DND-41 (cell line): Measurements from ENCODE around the gene GOLGB1.
"Not testable (repeated sequence)": the region's sequence is repeated elsewhere in the genome, so short reads cannot be mapped to it uniquely, and the experiment has no call there.

Experiments used
- ATAC-seq: fragments of 200-7000 bp; cut with Tn5 transposase; 3 replicates; pipeline ENCODE4 v1.9.1; 2021; ENCODE audit warnings: low read depth; ENCODE audit not compliant: insufficient read depth
- DNase-seq: peaks from one replicate; pipeline ENCODE4 v3.0.0-alpha.2; 2020
- H2AFZ ChIP-seq: 2 replicates; pipeline ENCODE4 v1.6.0; 2012; ENCODE audit warnings: low read depth, low read length
- H3K27ac ChIP-seq: 2 replicates; pipeline ENCODE4 v1.5.1; 2012; ENCODE audit warnings: low read length, inconsistent platforms
- H3K27me3 ChIP-seq: fragments of 200-600 bp; sonication (generic); 2 replicates; pipeline ENCODE4 v1.6.0; 2012; ENCODE audit warnings: low read length, mild to moderate bottlenecking, inconsistent platforms; ENCODE audit not compliant: insufficient read depth, poor library complexity
- H3K36me3 ChIP-seq: 2 replicates; pipeline ENCODE4 v1.5.1; 2012; ENCODE audit warnings: low read length, inconsistent platforms; ENCODE audit not compliant: insufficient read depth
- H3K4me1 ChIP-seq: 2 replicates; pipeline ENCODE4 v1.5.1; 2012; ENCODE audit warnings: mild to moderate bottlenecking, low read length; ENCODE audit not compliant: insufficient read depth
- H3K4me2 ChIP-seq: 2 replicates; pipeline ENCODE4 v1.6.0; 2012; ENCODE audit warnings: mild to moderate bottlenecking, moderate library complexity, low read length, inconsistent platforms; ENCODE audit not compliant: insufficient read depth
- H3K4me3 ChIP-seq, 2 experiments: fragments of 200-600 bp in 1 of 2; shearing (Covaris generic) in 1 of 2; 2 replicates each; pipeline ENCODE4 v1.5.1; 2012 to 2016; ENCODE audit warnings: inconsistent platforms in 2 of 2, low read length in 2 of 2, mild to moderate bottlenecking in 2 of 2, low read depth in 1 of 2, moderate library complexity in 1 of 2
- H3K79me2 ChIP-seq: 2 replicates; pipeline ENCODE4 v1.6.0; 2012; ENCODE audit warnings: low read length, inconsistent platforms; ENCODE audit not compliant: insufficient read depth
- H3K9ac ChIP-seq: 2 replicates; pipeline ENCODE4 v1.6.0; 2012; ENCODE audit warnings: low read depth, mild to moderate bottlenecking, inconsistent platforms, low read length, moderate library complexity
- H3K9me3 ChIP-seq: 2 replicates; pipeline ENCODE4 v1.5.1; 2012; ENCODE audit warnings: low read length, moderate library complexity, mild to moderate bottlenecking, inconsistent platforms; ENCODE audit not compliant: insufficient read depth, severe bottlenecking
- H4K20me1 ChIP-seq: 2 replicates; pipeline ENCODE4 v1.6.0; 2012; ENCODE audit warnings: low read length; ENCODE audit not compliant: insufficient read depth
- CTCF ChIP-seq: IDR thresholded peaks from 2 replicates; pipeline ENCODE4 v1.5.1; 2012; ENCODE audit warnings: borderline replicate concordance, low read length, moderate library complexity, mild to moderate bottlenecking; ENCODE audit not compliant: poor library complexity, severe bottlenecking; ENCODE audit errors: extremely low read depth
- EZH2 ChIP-seq: IDR thresholded peaks from 3 replicates; pipeline ENCODE4 v1.6.1; 2012; ENCODE audit warnings: borderline replicate concordance, low read depth, mild to moderate bottlenecking, moderate library complexity, low read length, inconsistent platforms; ENCODE audit not compliant: severe bottlenecking

GOLGB1 gene

GRCh38 chr3:121793078-121793477, 43.5 kb upstream of the GOLGB1 start:
- H3K4me1 ChIP-seq: no peaks in the 10 kb centered on the region
- TF ChIP-seq CTCF (no peak), EZH2 (no peak)
- no peak for ATAC-seq
- no peaks in the 10 kb centered on the region for H3K9me3 ChIP-seq
- no peak overlapping the region for H3K4me3 ChIP-seq
- H3K9ac ChIP-seq: no peak overlapping the region
- H3K27me3 ChIP-seq: no peaks in the 10 kb centered on the region
- H4K20me1 ChIP-seq: no peaks in the 10 kb centered on the region
- H2AFZ ChIP-seq: no peak overlapping the region
- no peak overlapping the region for H3K4me2 ChIP-seq
- no peak overlapping the region for H3K27ac ChIP-seq
- no peaks in the 10 kb centered on the region for H3K79me2 ChIP-seq
- no peak for DNase-seq
- peaks cover 76% of the 10 kb centered on the region for H3K36me3 ChIP-seq

- Histone ChIP-seq H3K4me2 (no peak overlapping the region), H3K27ac (no peak overlapping the region), H3K4me1 (no peaks in the 10 kb centered on the region), H3K36me3 (peaks cover 69% of the 10 kb centered on the region), H4K20me1 (no peaks in the 10 kb centered on the region), H3K4me3 (no peak overlapping the region), H3K27me3 (no peaks in the 10 kb centered on the region), H2AFZ (no peak overlapping the region), H3K9me3 (no peaks in the 10 kb centered on the region), H3K9ac (no peak overlapping the region), H3K79me2 (no peaks in the 10 kb centered on the region)
- ATAC-seq: no peak
- DNase-seq: no peak
- no peak for TF ChIP-seq EZH2
These were observed 36.9 kb upstream of the GOLGB1 start for GRCh38 chr3:121786485-121786884.

GRCh38 chr3:121782784-121783183, 33.2 kb upstream of the GOLGB1 start:
- H3K4me2 ChIP-seq, DNase-seq, H3K79me2 ChIP-seq, H3K4me3 ChIP-seq, H3K9me3 ChIP-seq, H3K9ac ChIP-seq, H3K27me3 ChIP-seq, H4K20me1 ChIP-seq, H3K4me1 ChIP-seq, H2AFZ ChIP-seq, H3K27ac ChIP-seq, ATAC-seq: not testable (repeated sequence)
- H3K36me3 ChIP-seq: peaks cover 73% of the 10 kb centered on the region

GRCh38 chr3:121781611-121782010, 32.1 kb upstream of the GOLGB1 start:
- Histone ChIP-seq H4K20me1 (no peaks in the 10 kb centered on the region), H3K36me3 (peaks cover 73% of the 10 kb centered on the region), H3K79me2 (no peaks in the 10 kb centered on the region), H3K4me3 (no peak overlapping the region), H3K4me2 (no peak overlapping the region), H3K9me3 (no peaks in the 10 kb centered on the region), H2AFZ (no peak overlapping the region), H3K27ac (no peak overlapping the region), H3K9ac (no peak overlapping the region), H3K27me3 (no peaks in the 10 kb centered on the region), H3K4me1 (no peaks in the 10 kb centered on the region)
- ATAC-seq (no peak), DNase-seq (no peak)
- TF ChIP-seq EZH2 (no peak), CTCF (no peak)

- ATAC-seq, H3K27me3 ChIP-seq, H4K20me1 ChIP-seq, H3K79me2 ChIP-seq, H3K9me3 ChIP-seq, H3K27ac ChIP-seq, DNase-seq, H3K4me2 ChIP-seq, H3K4me3 ChIP-seq, H3K9ac ChIP-seq, H3K4me1 ChIP-seq, H2AFZ ChIP-seq: not testable (repeated sequence)
- H3K36me3 ChIP-seq: peaks cover 82% of the 10 kb centered on the region
These were observed 25.6 kb upstream of the GOLGB1 start for GRCh38 chr3:121775095-121775494.
